HG02571 (cell line): ENCODE measurements around the gene MANBA.
"Not testable (repeated sequence)": the region's sequence is repeated elsewhere in the genome, so short reads cannot be mapped to it uniquely, and the experiment has no call there.

Experiments
- ATAC-seq: cut with Tn5 transposase; IDR thresholded peaks from one replicate; pipeline ENCODE4 v1.9.1; 2021; ENCODE audit warnings: mild to moderate bottlenecking, moderate library complexity; ENCODE audit not compliant: unreplicated experiment

Gene MANBA

DNA sequence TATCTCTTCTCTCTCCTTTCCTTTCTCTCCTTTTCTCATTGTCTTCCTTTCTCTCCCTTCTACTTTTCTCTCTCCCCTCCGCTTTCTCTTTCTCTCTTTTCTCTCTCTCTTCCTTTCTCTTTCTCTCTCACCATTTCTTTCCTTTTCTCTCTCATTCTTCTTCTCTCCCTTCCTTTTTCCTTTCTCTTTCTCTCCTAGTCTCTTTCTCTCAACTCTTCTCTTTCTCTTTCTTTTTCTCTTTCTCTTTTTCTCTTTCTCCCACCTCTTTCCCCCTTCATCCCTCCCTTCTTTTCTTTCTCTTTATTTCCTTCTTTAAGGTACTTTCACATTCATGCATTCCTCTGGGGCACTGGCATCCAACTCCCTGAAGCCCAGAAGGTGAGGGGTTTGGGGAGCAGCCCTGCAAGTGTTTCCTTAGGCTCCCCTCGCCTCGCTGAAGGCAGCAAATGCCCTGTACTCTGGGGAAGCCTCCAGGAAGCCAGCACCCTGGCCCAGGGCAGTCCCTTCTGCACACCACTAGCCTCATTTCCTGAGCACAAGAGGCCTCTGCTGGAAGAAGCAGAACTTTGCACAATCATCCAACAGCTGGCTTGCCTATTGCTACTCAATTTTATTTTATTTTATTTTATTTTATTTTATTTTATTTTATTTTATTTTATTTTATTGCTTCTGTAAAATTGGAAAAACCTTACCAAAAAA is 135.4 kb downstream of the MANBA start:
- peak; percentile 82 for ATAC-seq

DNA sequence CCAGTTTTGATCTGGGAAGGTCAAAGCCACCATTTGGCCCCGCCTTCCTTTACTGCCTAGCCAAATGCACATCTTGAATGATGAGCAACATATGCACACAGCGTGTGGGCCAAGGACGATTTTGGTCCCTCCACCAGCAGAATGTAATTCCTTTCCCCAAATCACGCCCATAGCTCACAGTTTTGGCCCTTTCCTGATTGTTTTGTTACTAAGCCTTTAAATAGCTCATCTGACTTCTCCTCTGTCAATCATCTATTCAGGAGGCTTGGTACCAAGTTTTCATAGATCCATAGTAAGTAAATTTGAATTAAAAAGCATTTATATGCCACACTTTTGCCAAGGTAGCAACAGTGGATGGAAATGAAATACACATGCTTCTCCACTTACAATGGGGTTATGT is 136.3 kb downstream of the MANBA start:
- ATAC-seq: no peak

DNA sequence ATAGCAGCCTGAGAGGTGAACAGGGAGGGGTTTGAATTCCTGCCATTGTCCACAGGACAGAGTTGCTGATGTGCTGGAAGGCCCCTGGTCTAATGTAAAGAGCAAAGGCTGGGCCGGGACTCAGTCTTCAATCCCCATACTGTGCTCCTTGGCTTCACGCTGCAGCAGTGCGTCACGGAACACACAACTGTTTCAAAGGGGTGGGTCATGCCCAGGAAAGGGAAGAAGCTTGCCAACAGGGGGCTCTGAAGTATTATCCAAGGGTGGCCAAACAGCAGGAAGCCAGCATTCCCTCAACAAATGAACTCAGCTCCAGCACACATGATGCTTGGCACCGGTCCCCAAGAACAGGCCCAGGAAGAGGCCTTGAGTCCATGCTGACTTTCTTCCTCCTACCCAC is 137.1 kb downstream of the MANBA start:
- ATAC-seq: no peak

DNA sequence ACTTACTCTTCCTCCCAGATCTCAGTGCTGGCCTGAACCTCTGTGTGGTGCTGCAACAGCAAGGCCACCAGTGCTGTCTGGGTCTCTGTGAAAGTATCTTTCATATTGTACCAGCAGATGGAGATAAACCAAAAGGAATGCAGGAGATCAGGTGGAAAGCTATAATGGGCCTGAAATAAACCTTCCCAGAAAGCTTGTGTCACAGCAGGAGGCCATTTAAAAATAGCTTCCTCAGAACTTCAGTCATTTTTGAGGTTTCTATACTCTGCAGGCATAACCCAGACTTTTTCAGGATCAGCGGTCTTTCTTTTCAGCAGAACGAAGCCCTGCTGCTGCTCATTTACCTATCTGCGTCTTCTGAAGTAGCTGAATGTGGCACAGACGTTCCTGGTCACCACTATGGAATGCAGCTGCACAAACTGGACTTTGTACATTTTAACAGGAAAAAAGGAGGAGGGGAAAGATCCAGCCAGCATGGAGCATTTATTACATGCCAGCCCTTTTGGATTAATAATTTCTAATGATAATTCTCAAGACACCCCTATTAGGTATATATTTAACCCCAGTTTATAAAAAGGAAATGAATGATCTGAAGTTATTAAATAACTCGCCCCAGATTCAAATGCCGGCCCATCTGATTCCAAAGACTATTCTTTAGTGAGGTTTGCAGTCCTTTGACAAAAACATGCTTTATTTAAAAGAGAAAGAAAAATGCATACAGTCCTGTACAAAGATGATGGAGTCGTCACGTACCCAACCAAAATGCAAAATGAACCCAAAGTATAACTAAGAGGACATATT is 139.9 kb downstream of the MANBA start:
- ATAC-seq: peak; percentile 55

DNA sequence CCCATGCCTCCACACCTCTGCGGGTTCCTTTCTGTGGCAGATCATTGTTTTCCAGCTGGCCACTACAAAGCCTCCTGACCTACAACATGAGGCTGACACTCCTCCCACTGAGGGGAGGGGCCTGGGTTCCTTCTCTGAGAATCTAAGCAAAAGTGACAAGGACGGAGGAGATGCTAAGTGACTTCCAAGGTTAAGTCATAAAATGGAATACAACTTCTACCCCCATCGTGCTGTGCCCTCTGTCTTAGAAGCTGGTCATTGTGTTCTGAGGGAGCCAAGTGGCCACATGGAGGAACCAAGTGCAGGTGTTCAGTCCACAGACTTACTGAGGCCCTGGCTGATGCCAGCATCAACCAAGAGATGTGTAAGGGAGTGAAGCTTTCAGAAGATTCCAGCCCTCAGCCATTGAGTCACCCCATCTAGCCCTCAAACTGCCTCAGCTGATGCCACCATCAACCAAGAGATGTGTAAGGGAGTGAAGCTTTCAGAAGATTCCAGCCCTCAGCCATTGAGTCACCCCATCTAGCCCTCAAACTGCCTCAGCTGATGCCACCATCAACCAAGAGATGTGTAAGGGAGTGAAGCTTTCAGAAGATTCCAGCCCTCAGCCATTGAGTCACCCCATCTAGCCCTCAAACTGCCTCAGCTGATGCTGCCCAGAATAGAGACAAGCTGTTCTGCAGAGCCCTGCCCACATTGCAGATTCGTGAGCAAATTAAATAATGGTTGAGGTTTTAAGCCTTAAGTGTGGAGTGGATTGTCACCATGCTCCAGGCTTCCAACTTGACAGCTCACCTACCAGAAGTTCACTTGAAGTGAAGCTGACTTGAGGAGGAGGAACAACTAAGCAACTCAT is 140.8 kb downstream of the MANBA start:
- peak; percentile 6 for ATAC-seq

DNA sequence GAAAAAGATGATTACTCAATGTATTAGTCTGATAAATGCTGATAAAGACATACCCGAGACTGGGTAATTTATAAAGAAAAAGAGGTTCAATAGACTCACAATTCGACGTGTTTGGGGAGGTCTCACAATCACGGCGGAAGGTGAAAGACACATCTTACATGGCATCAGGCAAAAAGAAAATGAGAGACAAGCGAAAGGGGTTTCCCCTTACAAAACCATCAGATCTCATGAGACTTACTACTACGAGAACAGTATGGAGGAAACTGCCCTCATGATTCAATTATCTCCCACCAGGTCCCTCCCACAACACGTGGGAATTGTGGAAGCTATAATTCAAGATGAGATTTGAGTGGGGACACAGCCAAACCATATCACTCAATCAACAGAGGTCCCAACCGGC is 141.7 kb downstream of the MANBA start:
- not testable (repeated sequence) for ATAC-seq

DNA sequence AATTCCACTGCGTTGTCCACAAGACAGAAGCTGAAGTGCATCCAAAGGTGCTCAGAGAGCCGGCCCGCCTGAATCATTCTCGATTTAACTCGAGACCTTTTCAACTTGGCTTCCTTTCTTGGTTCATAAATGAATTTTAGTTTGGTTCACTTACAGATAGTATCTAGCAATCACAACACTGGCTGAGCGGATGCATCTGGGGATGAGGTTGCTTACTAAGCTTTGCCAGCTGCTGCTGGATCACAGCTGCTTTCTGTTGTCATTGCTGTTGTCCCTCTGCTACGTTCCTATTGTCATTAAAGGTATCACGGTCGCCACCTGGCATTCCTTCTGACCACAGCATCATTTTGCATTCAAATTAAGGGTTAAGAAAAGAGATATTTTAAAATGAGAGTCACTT is 144.1 kb downstream of the MANBA start:
- ATAC-seq: no peak

DNA sequence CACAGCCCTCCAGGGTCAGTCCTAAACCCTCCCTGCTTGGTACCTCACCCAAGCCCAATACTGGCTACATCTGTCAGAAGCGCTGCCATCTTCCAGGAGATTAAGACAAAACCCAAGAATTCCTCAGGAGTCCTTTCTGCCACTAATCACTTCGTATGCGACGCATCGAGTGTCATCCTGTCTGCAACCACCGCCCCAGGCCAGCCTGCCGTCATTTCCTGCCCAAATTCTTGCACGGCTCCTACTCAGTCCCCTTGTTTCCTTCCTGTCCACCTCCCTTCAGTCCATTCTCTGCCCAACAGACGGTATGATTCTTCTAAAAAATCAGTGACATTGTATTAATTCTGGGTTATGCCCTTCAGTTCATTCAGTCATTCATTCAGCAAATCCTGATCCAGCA is 146.0 kb downstream of the MANBA start:
- ATAC-seq: no peak

DNA sequence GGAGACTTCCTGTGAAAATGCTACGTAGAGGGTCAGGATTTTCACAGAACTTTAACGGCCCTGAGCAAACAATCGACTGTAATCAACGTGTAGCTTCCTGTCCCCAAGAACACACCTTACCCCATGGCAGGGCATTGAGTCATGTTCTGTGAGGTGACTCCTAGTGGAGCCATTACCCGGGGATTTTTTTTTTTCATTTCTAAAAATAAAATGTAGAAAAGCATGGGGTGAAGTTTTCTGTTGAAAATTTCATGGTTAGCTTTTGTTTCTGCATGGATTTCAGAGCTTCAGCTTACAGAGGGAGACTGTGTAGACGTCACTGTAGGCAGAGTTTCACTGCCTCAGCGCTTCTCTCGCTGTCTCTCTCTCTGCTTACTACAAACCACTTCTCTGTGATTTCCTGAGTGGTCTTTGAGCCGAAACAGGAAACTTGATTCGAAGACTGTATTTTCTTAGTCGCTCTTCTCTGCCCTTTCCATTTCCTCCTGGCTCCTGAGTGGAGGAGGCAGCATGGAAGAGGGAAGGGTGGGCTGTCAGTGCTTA is 147.9 kb downstream of the MANBA start:
- ATAC-seq: no peak

GRCh38 chr4:102612210-102612609 is 148.6 kb downstream of the MANBA start:
- no peak for ATAC-seq

DNA sequence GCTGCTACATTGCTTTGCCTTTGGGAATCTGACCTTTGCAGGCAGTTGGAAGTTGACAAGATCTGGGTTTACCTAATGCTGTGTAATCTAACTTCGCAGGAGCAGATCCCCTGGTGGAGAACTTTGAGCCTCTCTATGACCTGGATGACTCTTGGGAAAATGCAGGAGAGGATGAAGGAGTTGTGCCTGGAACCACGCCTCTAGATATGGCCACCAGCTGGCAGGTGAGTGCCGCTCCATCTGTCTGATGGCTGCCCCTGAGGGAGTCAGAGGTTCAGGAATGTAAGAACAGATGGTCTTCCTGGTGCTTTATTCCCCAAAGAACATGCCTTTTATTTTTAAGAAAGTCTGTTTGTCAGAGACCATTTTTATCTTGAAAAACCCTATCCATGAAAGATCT is 150.3 kb downstream of the MANBA start:
- no peak for ATAC-seq

DNA sequence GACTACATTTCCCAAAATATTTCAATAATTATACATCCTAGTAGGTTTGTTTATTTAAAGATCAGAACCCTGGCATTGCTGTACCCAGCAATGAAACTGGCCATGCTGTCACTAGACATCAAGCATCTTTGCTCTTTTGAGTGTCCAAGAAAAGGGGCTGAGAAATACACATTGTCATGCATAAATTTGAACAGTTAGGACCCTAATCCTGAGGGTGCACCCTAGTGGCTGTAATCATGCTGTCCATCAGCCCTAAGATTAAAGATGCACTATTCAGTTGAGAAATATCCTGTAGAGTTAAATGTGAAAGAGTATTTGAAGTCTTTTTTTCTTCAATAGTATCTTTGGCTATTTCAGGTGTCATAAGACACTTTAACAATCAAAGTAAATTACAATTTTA is 150.8 kb downstream of the MANBA start:
- ATAC-seq: no peak

- ATAC-seq: no peak
Measured at GRCh38 chr4:102608190-102608589, 152.6 kb downstream of the MANBA start.

- ATAC-seq: no peak
Measured at GRCh38 chr4:102606846-102607450, 153.8 kb downstream of the MANBA start.

- ATAC-seq: no peak
Measured at GRCh38 chr4:102606261-102606660, 154.5 kb downstream of the MANBA start.

DNA sequence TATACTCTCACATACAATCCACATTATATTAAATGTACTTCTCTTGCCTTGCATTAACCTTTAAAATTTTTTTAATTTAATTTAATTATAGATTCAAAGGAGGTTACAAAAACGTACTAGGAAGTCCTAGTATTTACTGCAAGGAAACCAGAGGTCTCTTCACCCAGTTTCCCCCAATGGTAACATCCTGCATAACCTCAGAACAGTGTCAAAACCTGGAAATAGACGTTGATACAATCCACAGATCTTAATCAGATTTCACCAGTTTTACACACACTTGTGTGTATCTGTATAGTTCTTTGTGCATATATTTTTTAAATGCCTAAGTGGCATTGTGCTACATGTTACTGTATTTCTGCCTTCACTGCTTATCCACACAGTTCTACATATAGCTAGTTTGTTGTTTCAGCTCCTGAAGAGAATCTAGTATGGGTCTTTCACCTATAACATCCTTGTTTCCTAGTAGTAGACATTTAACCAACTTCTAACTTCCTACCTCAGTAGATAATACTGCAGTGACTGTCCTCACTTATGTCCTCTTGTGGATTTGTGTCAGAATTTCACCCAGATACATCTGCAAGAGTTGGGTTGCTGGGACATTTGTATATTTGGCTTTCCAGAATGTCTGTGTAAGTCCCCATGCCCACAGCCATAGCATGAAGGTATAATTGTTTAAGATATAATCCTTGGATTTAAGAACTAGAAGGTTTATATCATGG is 156.4 kb downstream of the MANBA start:
- no peak for ATAC-seq

DNA sequence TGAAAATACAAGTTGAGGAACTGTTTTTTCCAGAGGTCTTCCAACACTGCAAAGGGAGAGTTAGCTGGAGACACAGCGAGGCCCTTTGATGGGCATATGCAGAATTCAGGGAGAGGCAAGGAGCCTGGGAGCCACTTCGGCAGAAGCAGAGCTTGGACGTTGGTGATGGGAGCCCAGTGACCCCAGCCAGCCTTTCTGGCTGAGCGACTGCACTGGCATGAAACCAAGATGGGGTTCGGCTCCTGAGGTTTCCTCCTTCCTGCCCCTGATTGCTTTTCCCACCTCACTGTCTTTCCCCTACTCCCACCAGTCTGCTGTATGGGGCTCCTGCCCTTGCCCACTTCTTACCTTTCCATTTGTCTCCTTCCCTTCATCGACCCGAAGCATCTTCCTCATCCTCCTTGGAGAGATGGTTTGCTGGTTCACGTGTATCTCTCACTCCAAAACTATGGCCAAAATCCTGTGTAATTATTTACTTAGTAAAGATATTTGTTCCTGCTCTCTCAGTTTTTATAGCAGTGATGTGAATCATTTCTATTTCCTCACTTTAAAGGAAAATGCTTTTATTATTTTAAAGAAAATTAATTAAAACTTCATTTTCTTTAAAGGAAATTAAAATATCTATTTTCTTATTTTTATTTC is 159.1 kb downstream of the MANBA start:
- ATAC-seq: no peak

DNA sequence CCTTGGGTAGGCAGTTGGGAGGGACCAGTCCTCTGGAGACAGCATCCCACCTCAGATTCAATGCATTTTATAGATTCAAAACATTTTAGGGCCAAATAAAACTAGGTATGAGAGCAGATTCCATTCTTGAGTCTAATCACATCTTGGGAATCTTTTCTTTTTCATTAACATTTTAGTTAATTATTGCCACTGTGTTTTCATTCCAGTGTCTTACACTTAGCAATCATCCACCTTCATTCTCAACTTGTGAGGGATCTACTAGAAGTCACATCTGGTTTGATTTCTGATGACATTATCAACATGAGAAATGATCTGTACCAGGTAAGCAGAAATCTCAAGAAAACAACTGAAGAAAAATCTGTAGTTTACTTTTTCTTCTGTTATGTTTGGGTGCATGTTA is 160.1 kb downstream of the MANBA start:
- no peak for ATAC-seq

DNA sequence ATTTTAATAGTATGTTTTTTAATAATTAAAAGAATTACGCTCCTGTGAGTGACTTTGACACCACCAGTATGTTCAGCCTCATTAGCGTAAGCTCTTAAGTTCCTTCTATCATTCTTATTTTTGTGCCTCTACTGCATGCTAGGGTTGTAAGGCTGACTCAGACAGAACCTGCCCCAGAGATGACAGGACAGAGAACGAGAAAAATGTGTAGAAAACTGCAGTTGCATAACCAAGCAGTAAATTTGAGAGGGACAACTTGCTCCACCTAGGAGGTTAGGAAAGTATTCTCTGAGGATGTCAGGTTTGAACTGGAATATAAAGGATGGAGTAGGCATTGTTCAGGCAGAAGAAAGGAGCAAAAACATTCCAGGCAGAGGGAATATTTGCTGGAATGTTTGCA is 160.9 kb downstream of the MANBA start:
- no peak for ATAC-seq

DNA sequence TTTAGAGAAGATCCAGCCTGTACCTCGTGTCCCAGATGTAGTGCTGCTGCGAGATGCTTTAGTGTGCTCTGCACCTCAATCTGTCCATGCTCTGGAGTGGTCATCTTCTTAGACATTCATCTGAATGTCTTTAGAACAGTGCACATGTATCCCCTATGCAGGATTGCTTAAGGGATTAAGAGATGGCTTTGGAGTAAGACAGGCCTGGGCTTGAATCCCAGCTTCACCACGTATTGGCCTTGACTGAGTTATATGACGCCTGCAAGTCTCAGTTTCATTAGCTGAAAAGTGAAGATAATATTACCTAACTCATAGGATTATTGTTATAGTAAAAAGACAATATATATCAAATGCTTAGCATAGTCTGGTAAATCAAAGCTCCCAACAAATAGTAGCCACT is 161.3 kb downstream of the MANBA start:
- ATAC-seq: peak; percentile 35
